Peyer's patch (tissue), 4 donors: ENCODE measurements around the gene NFU1.

ENCODE experiments used
- CTCF ChIP-seq, 6 experiments: fragments of 450-650 bp in 4 of 6; fragments of 200-600 bp in 2 of 6; sonication (generic) in 1 of 6; IDR thresholded peaks; one replicate each; pipeline ENCODE4 v1.5.1; 2017 to 2019; ENCODE audit warnings: antibody characterized with exemption in 6 of 6, mild to moderate bottlenecking in 3 of 6, moderate library complexity in 1 of 6
- POLR2A ChIP-seq, 2 donors: fragments of 450-650 bp; IDR thresholded peaks; one replicate each; pipeline ENCODE4 v1.5.1; 2017; ENCODE audit warnings: antibody characterized with exemption in 2 of 2, mild to moderate bottlenecking in 2 of 2, moderate library complexity in 2 of 2

GRCh38 chr2:69390471-69390870, 46.8 kb downstream of the NFU1 start:
- no peak for TF ChIP-seq POLR2A (IDR thresholded peaks at IDR 0.05)
- TF ChIP-seq CTCF (IDR thresholded peaks at IDR 0.05): no peak
